ENCODE results near the gene TEX22. TPM values are rescaled to one million over a fixed set of nuclear protein-coding genes. Genes with fewer than 3 reads are reported as not detected.
"Not testable (repeated sequence)": the region's sequence is repeated elsewhere in the genome, so short reads cannot be mapped to it uniquely, and the experiment has no call there.

TEX22 gene
- polyA plus RNA-seq (ENCODE audit: insufficient read length in 3 of 3), result 1 to 10 TPM; 1.2 to 3.9 (median 1.6) TPM
- long read RNA-seq, donor 1, result 0 reads
- long read RNA-seq, donor 2, result 0 reads
- long read RNA-seq, donor 3, partial matches to known transcripts, result 0 of 1 reads
- long read RNA-seq, donor 3, other reads (novel, unspliced or antisense), result 0 of 1 reads
- long read RNA-seq, donor 4, partial matches to known transcripts, result 8 of 8 reads
- long read RNA-seq, donor 4, other reads (novel, unspliced or antisense), result 0 of 8 reads
- long read RNA-seq, donor 5, result 0 reads
- long read RNA-seq, donor 6, partial matches to known transcripts, result 11 of 11 reads
- long read RNA-seq, donor 6, other reads (novel, unspliced or antisense), result 0 of 11 reads
- long read RNA-seq, donor 7, partial matches to known transcripts, result 0 of 1 reads
- long read RNA-seq, donor 7, other reads (novel, unspliced or antisense), result 0 of 1 reads
- long read RNA-seq, donor 8, result 0 reads
- long read RNA-seq, donor 9, partial matches to known transcripts, result 6 of 6 reads
- long read RNA-seq, donor 9, other reads (novel, unspliced or antisense), result 0 of 6 reads
- long read RNA-seq, donor 10, result 0 reads
- long read RNA-seq, donor 11, partial matches to known transcripts, result 10 of 10 reads
- long read RNA-seq, donor 11, other reads (novel, unspliced or antisense), result 0 of 10 reads
- long read RNA-seq, donor 12, result 0 reads
- long read RNA-seq, donor 13, result 0 reads
- long read RNA-seq, donor 14, result 0 reads
- long read RNA-seq, donor 15, result 0 reads
- long read RNA-seq, donor 16, partial matches to known transcripts, result 12 of 13 reads
- long read RNA-seq, donor 16, other reads (novel, unspliced or antisense), result 0 of 13 reads

- peak; percentile 57 to 88 (median 83) for DNase-seq (ENCODE audit: extremely low read depth in 1 of 11, low read depth in 9 of 11, low spot score in 4 of 11)
These were observed at the start of gene TEX22 for GRCh38 chr14:105398044-105398725. Gene TEX22 (plus strand): TSS chr14:105398538. CDS start chr14:105399341, 803 bp downstream.

GRCh38 chr14:105348945-105349699, 49.2 kb upstream of the TEX22 start:
- no peak for DNase-seq (ENCODE audit: extremely low read depth in 1 of 11, low read depth in 9 of 11, low spot score in 4 of 11)

- no peak for DNase-seq (ENCODE audit: extremely low read depth in 1 of 11, low read depth in 9 of 11, low spot score in 4 of 11)
These were observed 48.3 kb upstream of the TEX22 start for GRCh38 chr14:105349992-105350391.

GRCh38 chr14:105350450-105351244, 47.7 kb upstream of the TEX22 start:
- DNase-seq (ENCODE audit: extremely low read depth in 1 of 11, low read depth in 9 of 11, low spot score in 4 of 11), result no peak

GRCh38 chr14:105351410-105351809, 46.9 kb upstream of the TEX22 start:
- no peak for DNase-seq (ENCODE audit: extremely low read depth in 1 of 11, low read depth in 9 of 11, low spot score in 4 of 11)

GRCh38 chr14:105351920-105352851, 46.2 kb upstream of the TEX22 start:
- peak; percentile 53 to 88 (median 76) for DNase-seq (ENCODE audit: extremely low read depth in 1 of 11, low read depth in 9 of 11, low spot score in 4 of 11)

- no peak for DNase-seq (ENCODE audit: extremely low read depth in 1 of 11, low read depth in 9 of 11, low spot score in 4 of 11)
These were observed 45.2 kb upstream of the TEX22 start for GRCh38 chr14:105353136-105353535.

GRCh38 chr14:105354541-105354940, 43.8 kb upstream of the TEX22 start:
- no peak for DNase-seq (ENCODE audit: extremely low read depth in 1 of 11, low read depth in 9 of 11, low spot score in 4 of 11)

GRCh38 chr14:105355049-105355575, 43.2 kb upstream of the TEX22 start:
- DNase-seq (ENCODE audit: extremely low read depth in 1 of 11, low read depth in 9 of 11, low spot score in 4 of 11), result no peak

GRCh38 chr14:105355850-105356604, 42.3 kb upstream of the TEX22 start:
- no peak for DNase-seq (ENCODE audit: extremely low read depth in 1 of 11, low read depth in 9 of 11, low spot score in 4 of 11)

- DNase-seq (ENCODE audit: extremely low read depth in 1 of 11, low read depth in 9 of 11, low spot score in 4 of 11), result no peak
These were observed 41.4 kb upstream of the TEX22 start for GRCh38 chr14:105356927-105357326.

GRCh38 chr14:105357626-105358025, 40.7 kb upstream of the TEX22 start:
- DNase-seq (ENCODE audit: extremely low read depth in 1 of 11, low read depth in 9 of 11, low spot score in 4 of 11), result no peak

- DNase-seq (ENCODE audit: extremely low read depth in 1 of 11, low read depth in 9 of 11, low spot score in 4 of 11), result no peak
These were observed 40.0 kb upstream of the TEX22 start for GRCh38 chr14:105358140-105358846.

GRCh38 chr14:105358943-105359342, 39.4 kb upstream of the TEX22 start:
- DNase-seq (ENCODE audit: extremely low read depth in 1 of 11, low read depth in 9 of 11, low spot score in 4 of 11), result no peak

- not testable (repeated sequence) for DNase-seq (ENCODE audit: extremely low read depth in 1 of 11, low read depth in 9 of 11, low spot score in 4 of 11)
These were observed 36.9 kb upstream of the TEX22 start for GRCh38 chr14:105361412-105361811.
